Embryonic facial prominence (tissue), 1 donor: Measurements from ENCODE around the gene ATG10.
A peak's percentile ranks its signal among the peaks of the same experiment; 100 is the strongest.
"Not testable (repeated sequence)": the region's sequence is repeated elsewhere in the genome, so short reads cannot be mapped to it uniquely, and the experiment has no call there.

Experiments
- DNase-seq: peaks from one replicate; pipeline ENCODE4 v3.0.0-alpha.2; 2016; ENCODE audit errors: extremely low spot score

The ATG10 gene

DNA sequence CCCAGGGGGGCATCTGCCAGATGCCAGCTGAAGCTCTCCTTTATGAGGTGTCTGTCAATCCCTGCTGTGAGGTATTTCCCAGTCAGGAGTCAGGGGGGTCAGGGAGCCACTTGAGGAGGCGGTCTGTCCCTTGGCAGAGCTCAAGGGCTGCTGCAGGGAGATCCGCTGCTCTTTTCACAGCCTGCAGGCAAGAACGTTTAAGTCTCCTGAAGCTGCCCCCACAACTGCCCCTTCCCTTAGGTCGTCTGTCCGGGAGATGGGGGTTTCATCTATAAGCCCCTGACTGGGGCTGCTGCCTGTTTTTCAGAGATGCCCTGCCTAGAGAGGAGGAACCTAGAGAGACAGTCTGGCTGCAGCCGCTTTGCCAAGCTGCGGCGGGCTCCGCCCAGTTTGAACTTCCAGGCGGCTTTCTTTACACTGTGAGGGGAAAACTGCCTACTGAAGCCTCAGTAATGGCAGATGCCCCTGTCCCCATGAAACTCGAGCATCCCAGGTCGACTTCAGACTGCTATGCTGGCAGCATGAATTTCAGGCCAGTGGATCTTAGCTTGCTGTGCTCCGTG lies 158.0 kb downstream of the ATG10 start:
- no peak for DNase-seq

DNA sequence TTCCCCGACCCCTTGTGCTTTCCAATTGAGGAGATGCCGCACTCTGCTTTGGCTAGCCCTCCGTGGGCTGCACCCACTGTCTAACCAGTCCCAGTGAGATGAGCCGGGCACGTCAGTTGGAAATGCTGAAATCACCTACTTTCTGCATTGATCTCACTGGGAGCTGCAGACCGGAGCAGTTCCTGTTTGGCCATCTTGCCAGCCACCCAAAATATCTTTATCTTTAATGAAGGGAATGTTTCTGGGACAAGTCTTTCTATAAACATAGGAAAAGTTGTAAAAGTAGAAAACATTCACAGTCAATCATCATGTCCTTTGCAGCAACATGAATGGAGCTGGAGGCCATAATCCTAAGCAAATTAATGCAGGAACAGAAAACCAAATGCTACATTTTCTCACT lies 158.8 kb downstream of the ATG10 start:
- no peak for DNase-seq

DNA sequence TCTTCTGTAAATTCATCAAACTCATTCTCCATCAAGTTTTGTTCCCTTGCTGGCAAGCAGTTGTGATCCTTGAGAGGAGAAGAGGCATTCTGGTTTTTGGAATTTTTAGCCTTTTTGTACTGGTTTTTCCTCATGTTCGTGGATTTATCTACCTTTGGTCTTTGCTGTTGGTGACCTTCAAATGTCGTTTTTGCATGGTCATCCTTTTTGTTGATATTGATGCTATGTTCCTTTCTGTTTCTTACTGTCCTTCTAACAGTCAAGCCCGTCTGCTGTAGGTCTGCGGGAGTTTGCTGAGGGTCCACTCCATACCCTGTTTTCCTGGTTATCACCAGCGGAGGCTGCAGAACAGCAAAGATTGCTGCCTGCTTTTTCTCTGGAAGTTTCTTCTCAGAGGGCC lies 165.4 kb downstream of the ATG10 start:
- no peak for DNase-seq

DNA sequence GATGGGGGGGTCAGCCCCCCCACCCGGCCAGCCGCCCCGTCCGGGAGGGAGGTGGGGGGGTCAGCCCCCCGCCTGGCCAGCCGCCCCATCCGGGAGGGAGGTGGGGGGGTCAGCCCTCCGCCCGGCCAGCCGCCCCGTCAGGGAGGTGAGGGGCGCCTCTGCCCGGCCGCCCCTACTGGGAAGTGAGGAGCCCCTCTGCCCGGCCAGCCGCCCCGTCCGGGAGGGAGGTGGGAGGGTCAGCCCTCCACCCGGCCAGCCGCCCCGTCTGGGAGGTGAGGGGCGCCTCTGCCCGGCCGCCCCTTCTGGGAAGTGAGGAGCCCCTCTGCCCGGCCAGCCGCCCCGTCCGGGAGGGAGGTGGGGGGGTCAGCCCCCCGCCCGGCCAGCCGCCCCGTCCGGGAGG lies 168.0 kb downstream of the ATG10 start:
- not testable (repeated sequence) for DNase-seq

DNA sequence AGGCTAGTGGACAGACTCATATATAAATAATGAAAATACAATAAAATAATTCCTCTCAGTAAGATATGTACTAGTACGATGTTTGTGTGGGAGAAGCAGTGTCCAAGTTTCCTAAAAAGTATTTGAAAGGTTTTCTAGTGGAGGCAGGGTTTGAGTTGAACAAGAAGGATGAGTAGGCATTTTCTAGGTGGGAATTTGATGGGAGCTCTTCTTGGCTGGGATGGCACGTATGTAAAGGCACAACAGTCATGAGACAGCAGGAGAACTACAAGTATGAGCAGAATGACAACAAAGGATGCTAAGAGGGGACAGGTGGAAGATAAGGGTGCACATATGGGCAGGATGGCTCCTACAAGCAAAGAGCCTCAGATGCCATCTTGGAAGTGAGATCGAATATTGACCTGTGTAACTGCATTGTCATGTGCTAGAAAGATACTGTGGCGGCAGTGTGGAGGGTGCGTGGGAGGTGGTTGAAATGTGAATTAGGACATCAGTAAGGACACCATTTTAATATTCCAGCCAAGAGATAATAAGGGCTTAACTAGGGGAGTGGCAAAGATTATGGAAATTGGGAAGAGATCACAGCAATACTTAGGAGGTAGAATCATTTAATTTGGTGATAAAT lies 170.5 kb downstream of the ATG10 start:
- DNase-seq, result no peak

DNA sequence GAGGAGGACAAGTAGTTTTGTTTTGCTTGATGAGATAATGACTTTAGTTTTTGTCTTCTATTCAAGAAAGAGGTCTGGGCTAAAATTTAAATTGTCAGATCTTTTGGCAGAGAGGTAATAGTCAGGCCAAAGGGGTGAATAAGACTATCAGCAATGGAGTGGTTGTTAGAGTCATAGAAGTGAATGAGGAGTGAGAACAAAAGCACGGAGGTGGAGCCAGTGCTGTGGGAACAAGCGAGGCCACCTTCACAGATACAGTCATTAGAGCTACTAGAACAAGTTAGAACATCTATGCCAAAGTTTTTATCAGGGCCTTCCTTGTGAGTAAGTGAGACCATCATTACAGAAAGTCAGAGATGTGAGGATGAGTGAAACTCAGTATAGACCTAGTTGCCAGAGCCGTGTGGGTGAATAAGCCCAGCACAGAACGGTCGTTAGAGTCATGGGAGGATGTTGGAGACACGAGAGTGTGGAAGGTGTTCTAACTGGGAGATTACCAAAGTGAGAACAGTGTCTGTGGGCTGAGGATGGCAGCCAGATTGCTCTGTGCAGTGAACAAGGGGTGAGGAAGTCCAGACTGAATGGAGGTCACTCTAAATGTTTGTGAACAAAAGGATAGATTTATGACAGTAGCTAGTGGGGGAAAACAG lies 171.2 kb downstream of the ATG10 start:
- no peak for DNase-seq

DNA sequence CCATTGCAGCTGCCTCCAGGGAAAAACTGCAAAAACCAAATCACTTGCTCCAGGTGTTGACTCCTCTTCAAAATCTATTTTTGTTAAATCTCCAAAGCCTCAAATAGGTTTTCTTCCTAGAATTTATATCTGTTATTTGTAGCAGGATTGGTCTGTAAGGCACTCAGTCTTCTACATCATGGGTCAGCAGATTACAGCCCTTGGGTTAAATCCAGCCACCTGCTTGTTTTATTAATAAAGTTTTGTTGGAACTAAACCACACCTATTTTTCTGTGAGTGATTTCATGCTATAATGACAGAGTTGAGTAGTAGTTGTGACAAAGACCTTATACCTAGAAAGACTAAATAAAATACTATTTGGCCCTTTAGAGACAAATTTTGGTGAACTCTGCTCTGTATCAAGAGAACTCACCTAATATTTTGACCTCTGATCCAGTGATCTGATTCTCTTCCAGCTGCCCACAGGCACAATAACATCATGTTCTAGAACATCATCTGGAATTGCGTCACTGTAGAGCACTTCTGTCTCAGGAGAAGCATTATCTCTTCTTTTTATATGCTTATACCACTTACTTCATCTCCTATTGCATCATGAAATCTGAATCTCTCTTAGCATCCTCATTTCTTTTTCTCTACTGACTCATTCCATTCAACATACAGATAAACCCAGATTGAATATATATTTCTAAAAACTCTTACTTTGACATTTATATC lies 176.2 kb downstream of the ATG10 start:
- DNase-seq, result no peak

DNA sequence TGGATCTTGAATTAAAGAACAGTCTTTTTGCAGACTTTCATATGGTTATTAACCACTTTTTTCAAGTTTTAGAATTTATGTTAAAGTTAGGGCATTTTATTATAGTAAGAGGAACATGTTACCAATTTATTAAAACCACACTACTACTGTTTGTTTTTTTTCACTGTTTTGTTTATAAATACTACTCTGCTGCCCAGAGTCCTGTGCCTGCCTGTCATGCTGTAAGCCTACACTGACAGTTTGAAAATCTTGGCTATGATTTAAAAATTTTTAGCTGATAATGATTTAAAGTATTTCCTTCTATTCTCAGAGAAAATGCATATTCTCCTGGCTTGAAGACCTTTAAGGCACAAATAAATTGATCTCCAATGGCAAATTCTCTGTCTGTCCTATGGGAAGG lies 177.6 kb downstream of the ATG10 start:
- DNase-seq, result no peak

DNA sequence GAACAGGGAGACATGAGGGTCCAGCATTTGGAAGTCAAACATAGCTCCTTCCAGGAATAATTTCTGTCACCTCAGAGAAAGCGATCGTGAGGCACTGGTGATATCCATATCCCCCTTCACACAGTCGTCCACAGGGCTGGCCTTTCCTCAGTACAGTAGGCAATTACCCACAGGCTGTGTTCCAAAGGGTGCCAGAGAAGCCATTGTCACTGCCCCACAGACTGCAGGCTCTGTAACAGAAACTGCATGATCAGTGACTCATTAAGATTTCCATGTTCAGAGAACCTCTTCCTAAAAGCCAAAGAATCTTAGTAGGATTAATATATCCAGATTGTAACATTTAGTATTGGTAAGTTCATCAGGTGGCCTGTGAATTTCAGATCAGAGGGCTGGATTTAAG lies 178.7 kb downstream of the ATG10 start:
- no peak for DNase-seq

DNA sequence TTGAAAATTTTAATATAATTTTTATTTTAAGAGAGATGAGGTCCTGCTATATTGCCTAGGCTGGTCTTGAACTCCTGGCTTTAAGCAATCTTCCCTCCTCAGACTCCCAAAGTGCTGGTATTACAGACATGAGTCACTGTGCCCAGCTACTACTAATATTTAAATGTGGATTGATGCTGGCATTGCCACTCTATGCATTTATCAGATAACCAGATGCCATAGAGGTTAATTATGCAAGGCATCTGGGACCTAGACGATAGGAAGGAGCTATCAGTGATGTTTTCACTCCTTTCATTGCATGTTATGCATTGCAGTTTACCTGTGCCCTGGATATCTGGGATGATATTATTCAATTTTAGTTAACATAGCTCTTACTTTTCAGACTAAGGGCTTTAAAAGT lies 179.4 kb downstream of the ATG10 start:
- no peak for DNase-seq

DNA sequence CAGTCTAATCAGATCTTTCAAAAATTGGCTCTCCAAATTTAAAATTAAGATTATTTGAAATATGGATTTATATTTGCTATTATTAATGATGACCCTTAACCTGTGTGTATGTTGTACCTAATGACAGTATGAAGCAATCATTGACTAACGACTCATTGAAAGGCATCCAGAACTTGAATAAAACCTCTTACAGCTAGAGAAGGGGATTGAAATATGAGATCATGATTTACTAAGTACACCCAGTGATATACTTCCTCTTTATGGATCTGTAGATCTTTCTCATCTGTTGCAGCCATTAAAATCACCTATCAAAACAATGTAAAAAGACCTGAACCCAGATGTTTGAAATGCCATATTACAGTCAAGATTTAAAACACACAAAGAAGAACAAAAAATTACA lies 179.8 kb downstream of the ATG10 start:
- no peak for DNase-seq

DNA sequence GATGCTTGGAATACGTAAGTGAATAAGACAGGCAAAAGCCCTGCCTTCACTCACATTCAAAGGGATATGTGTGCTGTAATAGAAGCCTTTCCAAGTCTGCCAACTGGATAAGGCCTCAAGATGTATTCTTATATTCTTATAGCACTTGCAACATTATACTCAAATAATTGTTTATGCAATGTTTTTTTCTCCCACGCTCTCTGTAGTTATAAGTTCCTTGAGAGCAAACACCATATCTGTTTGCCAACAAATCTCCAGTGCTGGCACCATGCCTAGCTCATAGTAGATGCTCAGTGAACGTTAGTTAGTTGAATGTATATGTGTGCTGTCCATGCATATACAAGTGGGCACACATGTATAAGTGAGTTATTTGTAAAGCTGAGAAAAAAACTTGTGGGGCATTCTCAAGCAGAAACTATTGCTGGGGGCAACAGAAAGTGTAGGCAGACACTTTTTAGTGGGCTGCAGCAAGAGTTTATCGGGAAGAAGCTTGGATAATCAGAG lies 181.2 kb downstream of the ATG10 start:
- DNase-seq, result no peak

DNA sequence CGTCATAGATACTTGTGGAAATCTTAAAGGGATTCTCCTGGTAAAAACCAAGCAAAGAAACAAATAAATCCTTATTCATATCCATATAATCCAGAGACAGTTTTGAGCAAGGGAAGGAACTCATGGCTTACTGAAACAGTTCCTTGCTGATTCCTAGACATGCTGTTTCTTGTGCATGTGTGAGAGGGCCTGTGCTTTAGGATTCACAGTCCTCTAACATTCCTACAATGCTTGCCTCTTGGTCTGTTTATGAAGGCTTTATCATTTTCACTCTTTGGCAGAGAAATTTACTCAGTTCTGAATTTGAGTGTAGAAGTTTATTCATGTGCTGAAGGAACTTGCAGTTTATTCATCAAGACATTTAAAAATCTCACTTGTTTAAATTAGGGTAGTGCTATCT lies 183.0 kb downstream of the ATG10 start:
- no peak for DNase-seq

DNA sequence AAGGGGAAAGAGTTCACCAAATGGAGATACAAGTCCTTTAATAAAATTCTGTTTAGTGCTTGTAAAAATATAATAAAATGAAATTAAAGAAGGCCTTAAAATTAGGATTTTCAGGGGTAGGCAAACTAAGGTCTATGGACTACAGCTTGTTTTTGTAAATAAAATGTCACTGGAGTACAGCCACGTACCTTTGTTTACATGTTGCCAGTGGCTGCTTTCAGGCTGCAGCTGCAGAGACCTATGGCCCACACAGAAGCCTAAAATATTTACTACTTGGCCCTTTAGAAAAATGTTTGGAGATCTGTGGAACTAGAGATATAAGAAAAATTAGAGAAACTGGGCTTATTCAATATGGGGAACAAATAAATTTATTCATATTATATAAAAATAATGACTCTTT lies 183.5 kb downstream of the ATG10 start:
- no peak for DNase-seq

DNA sequence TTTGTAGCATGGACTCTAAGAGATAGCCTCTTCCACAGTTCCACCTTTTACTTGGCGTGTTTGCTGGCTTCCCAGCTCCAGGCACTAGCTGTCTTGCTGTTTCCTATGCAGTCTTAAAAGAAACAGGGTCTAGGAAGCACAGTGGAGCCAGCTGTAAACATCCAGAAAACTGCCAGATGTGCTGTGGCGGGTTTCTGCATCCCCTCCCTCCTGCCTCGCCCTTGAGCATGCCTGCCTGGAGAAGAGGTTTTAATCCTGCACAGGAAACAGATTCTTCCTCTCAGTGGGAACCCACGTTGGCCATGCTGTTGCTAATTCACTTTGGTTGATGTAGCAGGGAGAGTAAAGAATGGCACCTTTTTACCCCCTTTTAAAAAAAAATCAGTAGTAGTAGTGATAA lies 185.1 kb downstream of the ATG10 start:
- no peak for DNase-seq

DNA sequence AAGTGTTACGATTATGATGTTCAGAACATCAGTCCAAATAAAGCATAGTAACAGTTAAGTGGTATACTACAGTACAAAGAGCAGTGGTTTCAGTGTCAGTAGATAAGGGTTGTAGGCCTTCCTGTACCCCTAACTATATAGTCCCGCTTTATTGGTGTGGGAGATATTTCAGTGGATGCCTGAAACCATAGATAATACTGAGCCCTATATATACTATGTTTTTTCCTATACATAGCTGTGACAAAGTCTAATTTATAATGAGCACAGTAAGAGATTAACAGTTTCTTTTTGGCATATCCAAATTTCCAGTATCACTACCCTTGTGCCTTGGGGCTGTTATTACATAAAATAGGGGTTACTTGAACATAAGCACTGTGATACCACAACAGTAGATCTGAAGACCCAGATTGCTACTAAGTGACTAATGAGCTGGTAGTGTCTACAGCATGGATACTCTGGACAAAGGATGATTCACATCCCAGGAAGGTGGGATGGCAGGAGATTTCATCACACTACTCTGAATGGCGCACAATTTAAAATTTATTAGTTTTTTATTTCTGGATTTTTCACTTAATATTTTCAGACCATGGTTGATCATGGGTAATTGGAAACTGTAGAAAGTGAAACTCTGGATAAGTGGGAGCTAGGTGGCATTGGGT lies 187.1 kb downstream of the ATG10 start:
- DNase-seq, result no peak

DNA sequence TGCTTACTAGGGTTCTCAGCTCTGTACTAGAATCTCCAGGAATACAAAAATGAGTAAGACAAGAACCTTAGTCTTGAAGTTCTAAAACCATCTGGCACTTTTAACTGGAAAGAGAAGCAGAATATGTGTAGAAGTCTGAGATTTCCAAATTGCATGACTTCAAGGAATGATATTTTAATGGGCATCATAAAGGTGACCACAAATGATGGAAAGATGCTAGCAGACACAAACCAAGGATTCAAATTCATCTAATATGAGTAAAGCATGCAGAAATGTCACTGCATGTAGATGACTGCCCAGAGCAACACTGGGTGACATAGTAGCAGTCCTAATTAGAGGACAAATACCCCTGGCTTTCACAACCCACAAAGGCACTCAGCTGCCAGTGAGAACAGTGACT lies 189.1 kb downstream of the ATG10 start:
- DNase-seq, result no peak

DNA sequence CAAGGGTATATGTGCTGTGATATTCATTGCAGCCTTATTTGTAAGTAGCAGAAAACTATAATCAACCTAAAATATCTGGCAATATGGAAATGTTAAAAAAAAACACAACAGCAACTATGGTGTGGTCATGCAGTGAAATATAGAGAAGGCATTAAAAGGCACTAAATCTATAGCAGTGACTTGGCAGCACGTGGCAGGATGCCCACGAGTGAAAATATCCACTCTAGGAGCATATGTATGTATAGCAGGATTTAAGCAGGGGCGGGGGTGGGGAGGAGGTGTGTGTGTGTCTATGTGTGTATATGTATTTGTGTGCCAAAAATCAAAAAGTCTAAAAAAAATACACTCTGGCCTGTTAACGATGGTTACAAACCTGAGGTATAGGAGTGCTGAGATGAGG lies 190.8 kb downstream of the ATG10 start:
- no peak for DNase-seq

DNA sequence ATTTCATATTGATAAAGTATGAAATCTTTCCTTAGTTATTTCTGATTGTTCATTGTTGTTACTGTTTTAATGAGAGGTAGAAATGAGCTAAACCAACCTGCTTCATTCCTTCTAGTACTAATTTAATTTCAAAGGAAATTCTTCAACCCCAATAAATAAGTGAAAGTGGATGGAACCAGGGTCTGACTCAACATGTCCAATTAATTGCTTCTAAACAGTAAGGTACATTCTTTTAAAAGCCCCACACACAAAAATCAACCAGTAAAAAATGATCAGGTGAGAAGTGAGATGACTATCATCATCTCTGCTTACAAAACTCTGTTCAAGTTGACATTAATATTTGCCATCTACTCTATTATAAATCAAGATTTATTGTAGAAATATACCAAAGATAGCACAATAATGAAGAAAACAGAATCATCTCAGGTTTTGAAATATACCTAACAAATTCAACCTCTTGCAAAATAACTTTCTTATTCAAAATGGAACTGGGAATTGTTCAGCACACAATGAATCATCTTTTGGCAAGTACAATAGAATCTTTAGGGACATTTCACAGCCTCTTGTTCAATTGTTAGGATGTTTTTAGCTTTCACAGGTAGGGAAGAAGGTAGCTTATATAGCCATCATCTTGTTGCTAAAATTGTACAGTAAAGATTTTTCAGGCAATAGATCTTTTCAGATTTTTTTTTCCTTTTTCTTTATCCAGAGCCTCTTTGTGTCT lies 191.8 kb downstream of the ATG10 start:
- no peak for DNase-seq

DNA sequence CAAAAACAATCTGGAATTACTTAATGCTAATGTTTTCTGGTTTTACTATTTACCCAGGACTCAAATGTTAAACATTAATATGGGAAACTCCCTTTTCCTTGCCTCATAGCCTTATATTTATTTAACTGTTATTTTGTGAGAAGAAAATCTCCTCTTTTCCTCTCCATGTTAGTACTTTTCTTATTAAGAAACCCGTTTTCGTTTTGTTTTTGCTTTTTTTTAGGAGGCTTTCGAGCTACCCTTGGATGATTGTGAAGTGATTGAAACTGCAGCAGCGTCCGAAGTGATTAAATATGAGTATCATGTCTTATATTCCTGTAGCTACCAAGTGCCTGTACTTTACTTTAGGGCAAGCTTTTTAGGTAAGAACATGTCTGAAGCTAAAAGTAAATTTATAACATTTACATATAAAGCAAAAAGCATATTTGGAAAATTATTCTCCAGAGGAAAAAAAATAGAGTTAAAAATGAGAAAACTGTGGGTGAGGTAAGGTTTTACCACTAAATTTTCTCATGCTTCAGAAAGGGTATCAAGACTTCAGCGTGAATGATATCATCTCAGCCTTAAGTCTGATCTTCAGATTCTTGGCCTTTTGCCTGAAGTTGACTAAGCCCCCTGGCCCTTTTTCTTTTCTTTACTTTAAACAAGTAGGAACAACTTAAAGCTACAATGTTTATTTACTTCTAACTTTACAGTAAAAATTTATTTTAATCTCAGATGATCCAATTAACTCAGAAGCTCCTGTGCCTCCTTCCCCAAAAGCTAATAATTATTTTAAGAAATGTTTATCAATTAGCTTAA lies 192.6 kb downstream of the ATG10 start:
- peak; percentile 36 for DNase-seq
